CD14-positive monocyte (primary cell): ENCODE data around the gene MRPS27. TPM values are rescaled to one million over a fixed set of nuclear protein-coding genes. Genes with fewer than 3 reads are reported as not detected.

Experiments
- DNase-seq, 3 donors: peaks; one replicate each; pipeline ENCODE4 v3.0.0-alpha.2; 2011 to 2022
- H2AFZ ChIP-seq: 2 replicates; pipeline ENCODE4 v1.6.0; 2012; ENCODE audit warnings: mild to moderate bottlenecking, low read depth, low read length, inconsistent platforms; ENCODE audit not compliant: insufficient read depth, poor library complexity, severe bottlenecking
- H3K27ac ChIP-seq, 2 donors: 1 replicate in 1 of 2; 2 replicates in 1 of 2; pipeline ENCODE4 v1.5.1; 2012 to 2013; ENCODE audit warnings: low read length in 2 of 2, control low read depth in 1 of 2, inconsistent platforms in 1 of 2, low read depth in 1 of 2, mild to moderate bottlenecking in 1 of 2
- H3K27me3 ChIP-seq, 2 donors: one replicate each; pipeline versions ENCODE4 v1.6.0 to v1.6.1; 2011 to 2013; ENCODE audit warnings: low read length in 2 of 2; ENCODE audit not compliant: control insufficient read depth in 2 of 2, insufficient read depth in 2 of 2
- H3K36me3 ChIP-seq, 2 donors: replicated peaks in 1 of 2; 1 replicate in 1 of 2; 2 replicates in 1 of 2; pipeline versions ENCODE4 v1.5.1 to v1.6.1; 2012 to 2013; ENCODE audit warnings: low read length in 2 of 2, control low read depth in 1 of 2, inconsistent platforms in 1 of 2, mild to moderate bottlenecking in 1 of 2; ENCODE audit not compliant: insufficient read depth in 2 of 2, control insufficient read depth in 1 of 2
- H3K4me1 ChIP-seq, 2 donors: 1 replicate in 1 of 2; 2 replicates in 1 of 2; pipeline versions ENCODE4 v1.5.1 to v1.6.1; 2012 to 2013; ENCODE audit warnings: low read length in 2 of 2, control low read depth in 1 of 2, inconsistent platforms in 1 of 2, mild to moderate bottlenecking in 1 of 2, moderate library complexity in 1 of 2; ENCODE audit not compliant: insufficient read depth in 2 of 2, control insufficient read depth in 1 of 2
- H3K4me2 ChIP-seq: replicated peaks from 2 replicates; pipeline ENCODE3; 2012; ENCODE audit warnings: low read length, moderate library complexity, mild to moderate bottlenecking; ENCODE audit not compliant: poor library complexity, severe bottlenecking; ENCODE audit errors: extremely low read depth
- H3K4me3 ChIP-seq, 3 experiments: fragments of 200-600 bp in 1 of 3; sonication (generic) in 1 of 3; replicated peaks in 1 of 3; 1 replicate in 2 of 3; 2 replicates in 1 of 3; pipeline ENCODE4 v1.5.1; 2011 to 2013; ENCODE audit warnings: low read length in 3 of 3, mild to moderate bottlenecking in 3 of 3, control low read depth in 2 of 3, low read depth in 2 of 3, inconsistent platforms in 1 of 3, moderate library complexity in 1 of 3
- H3K79me2 ChIP-seq: 2 replicates; pipeline ENCODE4 v1.6.0; 2012; ENCODE audit warnings: mild to moderate bottlenecking, control low read depth, inconsistent platforms, low read length, moderate library complexity; ENCODE audit not compliant: insufficient read depth
- H3K9ac ChIP-seq: 2 replicates; pipeline ENCODE4 v1.6.0; 2017; ENCODE audit warnings: low read length, mild to moderate bottlenecking; ENCODE audit not compliant: insufficient read depth, poor library complexity, severe bottlenecking
- H3K9me3 ChIP-seq, 2 donors: replicated peaks in 1 of 2; 1 replicate in 1 of 2; 2 replicates in 1 of 2; pipeline versions ENCODE4 v1.5.1 to v1.6.1; 2012 to 2013; ENCODE audit warnings: low read length in 2 of 2, control low read depth in 1 of 2; ENCODE audit not compliant: control insufficient read depth in 1 of 2, insufficient read depth in 1 of 2
- H4K20me1 ChIP-seq: 2 replicates; pipeline ENCODE4 v1.6.0; 2012; ENCODE audit warnings: mild to moderate bottlenecking, low read length, control low read depth, moderate library complexity; ENCODE audit not compliant: insufficient read depth
- H3K27ac Mint-ChIP-seq, 7 donors: one replicate each; pipeline ENCODE4 v1.8.0; 2020; ENCODE audit warnings: mild to moderate bottlenecking in 7 of 7, mixed read lengths in 7 of 7, moderate library complexity in 6 of 7, inconsistent platforms in 2 of 7
- H3K27me3 Mint-ChIP-seq, 3 donors: one replicate each; pipeline ENCODE4 v1.8.0; 2021 to 2022; ENCODE audit warnings: low read depth in 3 of 3, mild to moderate bottlenecking in 3 of 3, mixed read lengths in 3 of 3, moderate library complexity in 3 of 3, inconsistent platforms in 1 of 3
- H3K36me3 Mint-ChIP-seq, 2 donors: one replicate each; pipeline ENCODE4 v1.8.0; 2020; ENCODE audit warnings: mixed read lengths in 2 of 2, inconsistent platforms in 1 of 2, mild to moderate bottlenecking in 1 of 2
- H3K4me1 Mint-ChIP-seq: one replicate; pipeline ENCODE4 v1.8.0; 2020; ENCODE audit warnings: mild to moderate bottlenecking, mixed read lengths
- H3K4me3 Mint-ChIP-seq, 2 donors: one replicate each; pipeline ENCODE4 v1.8.0; 2020; ENCODE audit warnings: mild to moderate bottlenecking in 2 of 2, mixed read lengths in 2 of 2, moderate library complexity in 1 of 2
- H3K9me3 Mint-ChIP-seq, 7 donors: one replicate each; pipeline ENCODE4 v1.8.0; 2020 to 2022; ENCODE audit warnings: mixed read lengths in 7 of 7, mild to moderate bottlenecking in 6 of 7, moderate library complexity in 6 of 7, inconsistent platforms in 2 of 7
- WGBS: methylation state at CpG from one replicate; pipeline ENCODE4 v1.1.5; 2013; ENCODE audit warnings: missing lambda C conversion rate; ENCODE audit not compliant: insufficient coverage; 5-methylcytosine and 5-hydroxymethylcytosine counted together
- intact Hi-C, 2 donors: fragments of 100-400 bp; cut with micrococcal nuclease; formaldehyde crosslinking; loops; one replicate each; pipeline versions ENCODE4 v1.15.0 to v1.15.1; 2023
- polyA plus RNA-seq, 3 donors: library from polyadenylated mRNA; depleted of rRNA in 1 of 3; unstranded in 2 of 3; stranded (reverse) in 1 of 3; fragments of 300-500 nt in 2 of 3; fragments of >200 nt in 1 of 3; fragmentation: Illumina TruSeq in 2 of 3; gene quantifications; 1 replicate in 2 of 3; 2 replicates in 1 of 3; pipeline ENCODE4 v1.2.3, GENCODE V29; 2012 to 2021
- TF ChIP-seq, protein P1 (sequence below): fragments of 200-600 bp; IDR thresholded peaks from one replicate; pipeline ENCODE4 v1.8.0; 2022; ENCODE audit warnings: antibody characterized with exemption, mild to moderate bottlenecking

MRPS27 gene
- polyA plus RNA-seq, 3 donors = 13.3 to 19.2 (median 15.3) TPM

DNA sequence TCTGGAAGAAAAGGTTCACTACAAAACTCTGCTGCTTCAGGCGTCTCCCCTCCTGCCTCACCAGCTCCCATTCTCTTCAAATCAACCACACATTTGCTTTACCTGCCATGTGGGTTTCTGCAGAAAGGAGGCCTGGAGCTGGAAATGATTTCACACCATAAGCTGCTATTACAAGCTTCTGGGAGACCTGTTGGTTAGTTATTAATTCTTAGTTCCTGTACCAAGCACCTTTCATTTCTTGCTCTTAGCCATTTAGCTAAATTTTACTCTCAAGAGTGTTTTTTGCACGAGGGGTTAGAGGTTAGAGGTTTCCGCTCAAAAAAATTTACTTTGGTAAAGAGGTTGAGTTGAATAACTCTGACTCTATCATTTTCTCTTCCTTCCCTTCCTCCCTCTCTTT lies 142.5 kb downstream of the MRPS27 start:
- Mint-ChIP-seq H3K36me3 (no peaks in the 10 kb centered on the region), H3K9me3 (peaks cover 0 to 4% (median 0%) of the 10 kb centered on the region in 7 donors), H3K4me1 (no peaks in the 10 kb centered on the region), H3K4me3 (no peak overlapping the region), H3K27ac (no peak overlapping the region), H3K27me3 (peaks cover 12 to 19% (median 19%) of the 10 kb centered on the region in 3 donors)
- H4K20me1 ChIP-seq = no peaks in the 10 kb centered on the region
- H3K27me3 ChIP-seq = no peaks in the 10 kb centered on the region
- no peaks in the 10 kb centered on the region for H3K9me3 ChIP-seq
- no peak overlapping the region for H3K9ac ChIP-seq
- H3K79me2 ChIP-seq = no peaks in the 10 kb centered on the region
- no peaks in the 10 kb centered on the region for H3K36me3 ChIP-seq
- H2AFZ ChIP-seq = no peak overlapping the region
- TF ChIP-seq, protein P1, sequence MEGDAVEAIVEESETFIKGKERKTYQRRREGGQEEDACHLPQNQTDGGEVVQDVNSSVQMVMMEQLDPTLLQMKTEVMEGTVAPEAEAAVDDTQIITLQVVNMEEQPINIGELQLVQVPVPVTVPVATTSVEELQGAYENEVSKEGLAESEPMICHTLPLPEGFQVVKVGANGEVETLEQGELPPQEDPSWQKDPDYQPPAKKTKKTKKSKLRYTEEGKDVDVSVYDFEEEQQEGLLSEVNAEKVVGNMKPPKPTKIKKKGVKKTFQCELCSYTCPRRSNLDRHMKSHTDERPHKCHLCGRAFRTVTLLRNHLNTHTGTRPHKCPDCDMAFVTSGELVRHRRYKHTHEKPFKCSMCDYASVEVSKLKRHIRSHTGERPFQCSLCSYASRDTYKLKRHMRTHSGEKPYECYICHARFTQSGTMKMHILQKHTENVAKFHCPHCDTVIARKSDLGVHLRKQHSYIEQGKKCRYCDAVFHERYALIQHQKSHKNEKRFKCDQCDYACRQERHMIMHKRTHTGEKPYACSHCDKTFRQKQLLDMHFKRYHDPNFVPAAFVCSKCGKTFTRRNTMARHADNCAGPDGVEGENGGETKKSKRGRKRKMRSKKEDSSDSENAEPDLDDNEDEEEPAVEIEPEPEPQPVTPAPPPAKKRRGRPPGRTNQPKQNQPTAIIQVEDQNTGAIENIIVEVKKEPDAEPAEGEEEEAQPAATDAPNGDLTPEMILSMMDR = no peak
- intact Hi-C loops = no loop called here
- H3K27ac ChIP-seq = no peak overlapping the region
- DNase-seq = no peak
- no peak overlapping the region for H3K4me3 ChIP-seq
- no peaks in the 10 kb centered on the region for H3K4me1 ChIP-seq
- H3K4me2 ChIP-seq = no peak overlapping the region
- no CpG with 5 or more reads among the region's 3 CpGs for WGBS

DNA sequence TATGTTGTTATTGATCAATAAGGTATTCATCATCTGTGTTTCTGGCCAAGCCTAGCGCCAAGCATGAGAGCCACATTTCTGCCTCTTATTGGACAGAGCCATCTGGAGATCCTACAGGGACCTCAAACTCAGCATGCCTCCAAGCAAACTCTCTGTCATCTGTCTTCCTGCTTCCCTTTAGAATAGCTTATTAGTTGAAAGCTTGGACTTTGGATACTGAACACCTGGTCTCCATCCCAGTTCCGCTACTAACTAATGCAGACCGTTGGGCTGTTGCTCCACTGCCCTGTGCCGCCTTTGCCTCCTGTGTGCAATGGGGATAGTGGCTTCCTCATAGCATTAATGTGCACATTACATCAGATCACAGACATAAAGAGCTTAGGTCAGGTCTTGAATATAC lies 147.3 kb downstream of the MRPS27 start:
- Mint-ChIP-seq H3K4me3 (no peak overlapping the region), H3K4me1 (no peaks in the 10 kb centered on the region), H3K27me3 (peaks cover 9 to 33% (median 13%) of the 10 kb centered on the region in 3 donors), H3K9me3 (peaks cover 0 to 4% (median 0%) of the 10 kb centered on the region in 7 donors), H3K27ac (no peak overlapping the region), H3K36me3 (no peaks in the 10 kb centered on the region)
- WGBS = 100% methylated on average over 2 of the region's 4 CpGs
- intact Hi-C loops = no loop called here
- no peak overlapping the region for H3K9ac ChIP-seq
- no peak for DNase-seq
- H3K36me3 ChIP-seq = no peaks in the 10 kb centered on the region
- no peaks in the 10 kb centered on the region for H3K79me2 ChIP-seq
- TF ChIP-seq, protein P1 = no peak
- H4K20me1 ChIP-seq = no peaks in the 10 kb centered on the region
- H2AFZ ChIP-seq = no peak overlapping the region
- H3K4me2 ChIP-seq = no peak overlapping the region
- no peak overlapping the region for H3K27ac ChIP-seq
- no peaks in the 10 kb centered on the region for H3K4me1 ChIP-seq
- peaks cover 3 to 15% of the 10 kb centered on the region in 2 donors for H3K27me3 ChIP-seq
- no peak overlapping the region for H3K4me3 ChIP-seq
- no peaks in the 10 kb centered on the region for H3K9me3 ChIP-seq
